CD4-positive, alpha-beta T cell treated with Interleukin-6 at 100 ng/mL for 8 hours (primary cell): ENCODE measurements around the gene PARK7.
A peak's percentile ranks its signal among the peaks of the same experiment; 100 is the strongest.

ENCODE experiments used
- DNase-seq: peaks from one replicate; pipeline ENCODE4 v3.0.0-alpha.2; 2020; ENCODE audit warnings: mixed read lengths, low spot score

PARK7 gene

GRCh38 chr1:8010080-8010664, 48.7 kb downstream of the PARK7 start:
- DNase-seq: no peak

GRCh38 chr1:8011016-8011415, 49.5 kb downstream of the PARK7 start:
- no peak for DNase-seq

- no peak for DNase-seq
Observed at GRCh38 chr1:8011923-8012858, 50.7 kb downstream of the PARK7 start.

- no peak for DNase-seq
Observed at GRCh38 chr1:8012955-8013354, 51.4 kb downstream of the PARK7 start.

GRCh38 chr1:8013399-8013798, 51.9 kb downstream of the PARK7 start:
- no peak for DNase-seq

- no peak for DNase-seq
Observed at GRCh38 chr1:8013800-8014199, 52.3 kb downstream of the PARK7 start.

GRCh38 chr1:8014381-8014988, 53.0 kb downstream of the PARK7 start:
- DNase-seq: no peak

- DNase-seq: peak; percentile 52
Observed at GRCh38 chr1:8015036-8015808, 53.7 kb downstream of the PARK7 start.

- no peak for DNase-seq
Observed at GRCh38 chr1:8015809-8016165, 54.3 kb downstream of the PARK7 start.

GRCh38 chr1:8016210-8016894, 54.8 kb downstream of the PARK7 start:
- DNase-seq: no peak

- no peak for DNase-seq
Observed at GRCh38 chr1:8016895-8017241, 55.4 kb downstream of the PARK7 start.

- no peak for DNase-seq
Observed at GRCh38 chr1:8017495-8018197, 56.1 kb downstream of the PARK7 start.

GRCh38 chr1:8018492-8019228, 57.1 kb downstream of the PARK7 start:
- no peak for DNase-seq

- no peak for DNase-seq
Observed at GRCh38 chr1:8019229-8019620, 57.7 kb downstream of the PARK7 start.

GRCh38 chr1:8020032-8020431, 58.5 kb downstream of the PARK7 start:
- DNase-seq: no peak

GRCh38 chr1:8021676-8022266, 60.3 kb downstream of the PARK7 start:
- no peak for DNase-seq

- no peak for DNase-seq
Observed at GRCh38 chr1:8022395-8023286, 61.1 kb downstream of the PARK7 start.

GRCh38 chr1:8023287-8023994, 61.9 kb downstream of the PARK7 start:
- DNase-seq: no peak

GRCh38 chr1:8023995-8024313, 62.4 kb downstream of the PARK7 start:
- DNase-seq: no peak
